ENCODE results near the gene TOM1L2.

Gene TOM1L2

DNA sequence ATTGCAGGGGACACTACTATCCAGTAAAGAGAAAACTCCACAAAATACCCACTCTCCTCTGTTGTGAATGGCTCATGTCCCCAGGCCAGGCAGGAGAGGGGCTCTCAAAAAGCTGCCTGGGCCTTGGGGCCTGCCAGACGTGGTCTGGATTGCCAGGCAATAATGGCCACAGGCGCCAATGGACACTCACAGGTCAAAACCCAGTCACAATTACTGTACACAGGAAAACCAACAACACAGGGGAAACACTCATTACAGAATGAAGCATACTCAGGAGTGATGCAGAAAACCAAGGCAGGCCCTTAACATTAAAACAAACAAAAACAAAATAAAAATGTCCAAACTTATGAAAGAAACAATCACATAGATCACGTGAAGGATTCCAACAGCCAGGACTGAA lies 100.3 kb downstream of the TOM1L2 start:
- DNase-seq = no peak

DNA sequence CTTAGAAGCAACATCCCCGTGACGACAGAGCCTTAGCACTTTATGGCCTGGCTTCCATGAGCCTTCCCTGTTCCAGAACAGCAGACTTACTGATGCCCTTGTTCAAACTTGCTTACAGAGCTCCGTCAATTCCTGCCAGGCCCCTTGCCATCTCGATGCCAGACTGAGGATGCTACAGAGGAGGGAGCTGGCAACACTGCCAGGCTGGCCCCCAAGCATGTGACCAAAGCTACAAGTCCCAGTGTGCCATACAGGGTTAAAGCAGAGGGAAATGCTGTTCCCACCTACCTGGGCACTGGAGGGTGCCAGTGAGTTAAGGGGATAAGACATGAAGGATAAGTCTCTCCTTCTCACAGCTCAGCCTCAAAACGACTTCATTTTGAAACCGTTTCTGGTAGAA lies 102.0 kb downstream of the TOM1L2 start:
- no peak for DNase-seq

DNA sequence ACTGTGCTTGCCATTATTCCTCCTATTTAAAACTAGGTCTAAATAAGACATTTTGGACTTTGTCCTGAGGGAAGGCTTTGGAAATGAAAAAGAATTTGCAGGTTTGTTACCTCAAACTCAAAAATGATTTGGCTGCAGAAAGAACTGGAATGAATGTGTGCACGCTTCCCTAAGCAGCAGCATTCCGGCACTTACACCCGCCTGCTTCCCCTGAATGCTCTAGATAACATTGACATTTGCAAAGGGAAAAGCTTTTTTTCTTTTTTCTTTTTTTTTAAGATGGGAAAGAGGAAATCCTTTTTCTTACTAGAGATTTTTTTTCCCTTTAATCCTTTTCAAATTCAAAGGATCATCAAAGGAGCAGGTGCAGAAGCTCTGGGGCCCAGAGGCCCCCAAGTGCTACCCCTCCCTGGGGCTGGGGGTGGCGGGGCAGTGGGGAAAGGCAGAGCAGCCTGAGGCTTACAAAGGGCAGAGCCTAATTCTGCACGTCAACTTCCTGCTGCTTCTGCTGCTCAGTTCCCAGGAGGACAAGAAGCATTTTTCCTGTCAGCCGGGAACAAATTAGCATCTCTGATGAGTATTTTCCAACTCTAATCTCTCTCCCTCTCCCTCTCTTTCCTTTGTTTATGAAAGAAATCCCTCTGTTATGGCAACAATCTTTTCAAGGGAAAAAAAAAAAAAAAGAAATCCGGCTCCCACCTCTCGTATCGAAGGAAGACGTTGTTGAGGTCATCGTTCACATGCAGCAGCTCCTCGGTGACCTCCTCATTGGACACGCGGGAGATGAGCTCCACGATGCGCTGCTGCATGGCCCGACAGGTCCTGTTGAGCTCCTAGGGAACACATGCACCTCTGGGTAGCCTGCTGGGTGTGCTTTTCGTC lies 103.3 kb downstream of the TOM1L2 start:
- DNase-seq = no peak

DNA sequence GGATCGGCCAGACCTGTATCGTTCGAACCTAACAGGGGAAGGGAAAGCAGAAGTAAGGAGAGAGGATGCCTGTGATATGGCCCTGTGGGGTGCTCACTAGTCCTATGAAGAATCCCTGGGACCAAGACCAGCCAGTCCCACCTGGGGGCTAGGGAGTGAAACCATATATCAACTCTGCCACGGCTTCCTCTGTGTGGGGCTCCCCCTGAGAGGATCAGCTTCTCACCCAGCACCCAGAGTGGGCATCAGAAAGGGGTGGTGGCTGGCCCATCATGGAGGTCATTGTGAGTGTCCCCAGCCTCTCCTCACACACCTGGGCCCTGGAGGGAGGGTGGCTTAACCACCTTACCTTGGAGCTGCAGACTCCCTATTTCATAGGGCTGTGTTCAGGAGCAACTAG lies 105.3 kb downstream of the TOM1L2 start:
- DNase-seq = no peak

DNA sequence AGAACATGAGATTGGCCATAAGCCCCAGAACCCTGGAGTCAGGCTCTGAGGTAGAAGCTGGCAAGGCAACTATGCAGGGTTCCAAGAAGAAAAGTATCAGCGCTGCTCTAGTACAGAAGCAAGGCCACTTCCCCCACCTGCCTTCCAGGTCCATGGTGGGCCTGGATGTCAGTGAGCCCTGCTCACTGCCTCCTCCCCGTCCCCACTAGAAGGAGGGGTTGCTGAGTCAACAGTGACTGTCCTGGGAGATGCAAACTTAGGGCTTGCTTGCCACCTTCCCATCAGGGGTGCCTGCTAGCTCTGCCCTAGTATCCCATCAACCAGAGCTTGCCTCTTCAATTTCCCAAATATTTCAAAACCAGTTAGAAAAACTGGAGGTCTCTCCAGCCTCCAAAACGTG lies 105.8 kb downstream of the TOM1L2 start:
- DNase-seq = no peak

DNA sequence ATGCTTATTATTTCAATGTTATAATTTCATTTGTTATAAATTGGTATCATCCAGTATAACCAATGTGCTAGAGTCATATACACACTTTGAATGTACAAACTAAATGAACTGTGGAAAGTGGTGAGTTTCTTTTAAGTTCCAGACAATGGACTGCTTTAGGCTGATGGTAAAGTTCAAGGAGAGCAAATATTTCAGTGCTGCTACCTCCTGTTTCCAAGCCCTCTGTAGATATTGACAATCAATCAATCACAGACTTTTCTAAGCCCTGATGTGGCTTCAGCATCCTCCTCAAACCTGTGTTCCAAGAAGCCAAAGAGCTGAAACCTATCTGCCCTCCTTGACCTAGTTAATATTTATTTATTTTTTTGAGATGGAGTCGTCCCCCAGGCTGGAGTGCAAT lies 107.2 kb downstream of the TOM1L2 start:
- DNase-seq = no peak

DNA sequence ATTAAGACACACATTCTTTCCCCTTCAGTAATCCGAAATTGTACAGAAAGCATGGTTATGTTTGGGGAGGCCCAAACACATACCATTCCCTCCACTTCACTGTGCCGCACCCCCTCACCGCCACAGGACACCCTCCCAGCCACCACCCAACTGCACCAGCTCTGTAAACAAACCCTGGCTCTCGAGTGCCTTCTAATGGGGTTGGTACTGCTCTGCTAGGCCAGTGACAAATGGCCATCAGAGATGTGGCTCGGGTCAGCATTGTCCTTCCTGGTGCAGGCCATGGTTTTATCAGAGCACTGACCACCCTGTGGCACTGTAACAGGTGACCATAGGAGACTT lies 111.5 kb downstream of the TOM1L2 start:
- no peak for DNase-seq

DNA sequence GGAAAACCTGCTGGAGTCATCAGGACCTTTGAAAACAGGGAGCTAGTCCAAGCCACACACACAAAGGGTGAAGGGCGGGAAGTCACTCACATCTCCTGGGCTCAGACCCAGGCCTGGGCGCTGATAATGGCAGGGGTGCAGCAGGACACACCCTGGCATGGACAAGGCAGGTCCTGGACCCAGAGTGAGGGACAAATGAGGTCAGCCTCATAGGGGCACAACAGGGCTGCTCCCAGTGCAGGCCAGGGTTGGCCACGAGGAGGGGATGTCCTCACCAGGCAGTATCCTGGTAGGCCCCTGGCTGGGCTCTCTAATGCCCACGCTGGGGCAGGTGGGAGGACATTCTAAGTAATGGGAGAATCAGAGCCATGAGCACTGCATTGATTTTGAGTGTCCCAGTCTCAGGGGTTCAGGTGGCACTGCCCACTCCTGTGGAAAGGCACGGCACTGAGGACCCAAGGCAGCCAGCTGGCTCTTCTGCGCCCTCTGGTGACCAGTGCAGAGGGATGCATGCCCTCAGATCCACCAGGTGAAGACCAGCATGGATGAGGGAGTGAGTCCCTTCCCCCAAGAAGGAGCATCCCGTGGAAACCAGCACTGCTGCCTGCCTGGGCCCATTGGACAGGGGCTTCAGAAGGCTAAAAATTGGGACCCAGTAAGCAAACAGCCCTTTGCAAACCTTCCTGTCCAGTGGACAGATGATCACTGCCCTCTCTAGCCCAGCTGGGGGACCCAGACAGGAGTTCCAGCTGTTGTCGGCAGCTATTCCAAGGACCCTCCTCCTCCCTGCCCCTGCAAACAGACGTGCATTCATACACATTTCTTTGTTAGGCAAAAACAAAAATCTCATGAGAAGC lies 112.1 kb downstream of the TOM1L2 start:
- DNase-seq = peak; percentile 44

DNA sequence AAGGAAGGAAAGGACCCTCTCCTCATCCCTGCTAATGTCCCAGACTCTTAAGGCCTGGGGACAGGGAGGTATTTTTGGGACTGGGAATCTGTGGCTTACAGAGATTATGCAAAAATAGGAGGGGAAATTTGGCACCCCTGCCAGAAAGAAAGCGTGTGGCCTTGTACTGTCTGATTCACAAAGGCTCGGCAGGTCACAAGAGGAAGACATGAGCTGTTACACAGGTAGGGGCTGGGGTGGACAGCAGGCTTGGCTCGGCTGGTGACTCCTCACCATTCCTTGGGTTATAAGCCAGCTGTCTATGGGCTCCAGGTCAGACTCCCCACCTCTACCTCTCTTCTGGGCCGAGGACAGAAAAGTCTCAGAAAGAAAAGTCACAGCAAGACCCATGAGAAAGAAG lies 114.7 kb downstream of the TOM1L2 start:
- DNase-seq = no peak

DNA sequence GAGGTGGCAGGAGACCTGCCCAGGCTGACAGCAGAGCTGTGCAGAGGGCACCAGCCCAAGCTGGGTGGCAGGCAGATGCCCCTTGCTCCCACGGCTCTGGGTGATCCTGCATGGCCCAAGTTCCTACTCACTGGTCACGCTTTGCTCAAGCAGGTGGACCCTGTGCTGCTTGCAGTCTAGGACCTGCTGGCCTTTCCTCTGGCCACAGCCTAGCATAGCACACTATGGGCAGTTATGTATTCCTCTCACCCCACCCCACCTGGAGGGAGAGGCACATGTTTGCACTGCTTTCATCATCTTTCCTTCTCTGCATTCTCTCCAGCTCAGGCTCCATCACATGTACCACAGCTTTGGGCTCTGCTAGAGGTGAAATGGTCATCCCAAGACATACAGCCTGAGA lies 115.8 kb downstream of the TOM1L2 start:
- DNase-seq = no peak

DNA sequence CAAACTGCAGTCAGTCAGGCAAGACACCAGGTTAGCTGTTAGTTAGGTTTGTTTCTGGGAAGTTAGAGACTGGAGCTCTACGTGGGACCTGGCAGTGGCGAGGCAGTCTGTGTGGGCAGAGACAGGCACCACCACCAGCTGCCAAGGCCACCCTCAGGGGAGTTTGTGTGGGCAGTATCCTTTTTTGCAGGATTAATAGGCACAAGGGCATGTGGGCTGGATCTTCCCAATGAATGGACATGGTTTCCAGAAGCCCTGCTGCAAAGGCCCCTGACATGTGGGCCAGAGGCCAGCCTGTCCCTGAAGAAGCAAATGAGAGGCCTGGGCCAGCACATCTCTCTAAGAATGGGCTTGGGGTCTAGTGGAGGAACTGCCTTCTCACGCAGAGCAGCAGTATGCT lies 116.2 kb downstream of the TOM1L2 start:
- no peak for DNase-seq

DNA sequence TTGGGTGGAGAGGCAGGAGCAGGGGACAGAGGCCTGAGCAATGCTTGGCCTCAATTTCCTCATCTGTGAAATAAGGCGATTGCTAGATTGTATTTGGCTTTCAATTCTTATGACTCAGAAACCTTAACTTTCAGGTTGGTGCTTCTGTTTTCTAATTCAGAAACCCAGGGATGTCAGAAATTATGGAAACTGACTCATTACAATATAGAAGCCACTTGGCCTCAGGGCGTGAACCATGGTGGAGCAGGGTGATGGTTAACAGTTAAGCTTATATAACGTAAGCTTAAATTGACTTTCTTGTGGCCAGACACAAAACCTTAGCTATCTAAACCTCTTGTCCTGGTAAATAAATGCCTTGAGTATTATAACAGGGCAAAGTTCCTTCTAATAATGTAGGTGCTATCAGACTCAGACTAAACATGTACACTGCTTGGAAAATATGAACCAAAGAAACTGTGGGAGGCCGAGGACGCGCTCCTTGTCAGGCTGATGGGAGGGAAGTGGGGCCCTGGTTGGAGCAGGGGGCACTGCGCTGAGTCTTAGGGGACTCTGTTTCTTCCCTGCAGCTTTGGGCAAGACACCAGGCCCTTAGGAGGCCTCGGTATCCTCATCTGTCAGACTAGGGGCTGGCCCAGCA lies 118.3 kb downstream of the TOM1L2 start:
- DNase-seq = no peak

DNA sequence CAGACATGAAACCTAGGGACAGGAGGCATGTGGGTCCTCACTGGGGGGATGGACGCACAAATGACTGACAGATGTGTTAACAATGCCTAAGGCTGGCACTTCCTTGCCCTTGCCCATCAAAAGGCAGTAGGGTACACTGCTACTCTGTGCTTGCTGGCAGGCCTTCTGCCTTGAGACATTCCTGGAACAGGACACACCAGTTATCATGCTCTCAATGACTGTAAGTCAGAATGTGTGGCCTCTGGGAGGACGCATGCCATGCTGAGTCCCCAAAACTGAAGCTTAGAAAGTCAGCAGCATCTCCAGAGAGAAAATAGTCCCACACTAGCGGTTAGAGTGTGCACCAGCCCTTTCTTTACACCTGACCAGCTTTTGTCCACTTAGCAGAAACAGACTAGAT lies 119.3 kb downstream of the TOM1L2 start:
- no peak for DNase-seq

DNA sequence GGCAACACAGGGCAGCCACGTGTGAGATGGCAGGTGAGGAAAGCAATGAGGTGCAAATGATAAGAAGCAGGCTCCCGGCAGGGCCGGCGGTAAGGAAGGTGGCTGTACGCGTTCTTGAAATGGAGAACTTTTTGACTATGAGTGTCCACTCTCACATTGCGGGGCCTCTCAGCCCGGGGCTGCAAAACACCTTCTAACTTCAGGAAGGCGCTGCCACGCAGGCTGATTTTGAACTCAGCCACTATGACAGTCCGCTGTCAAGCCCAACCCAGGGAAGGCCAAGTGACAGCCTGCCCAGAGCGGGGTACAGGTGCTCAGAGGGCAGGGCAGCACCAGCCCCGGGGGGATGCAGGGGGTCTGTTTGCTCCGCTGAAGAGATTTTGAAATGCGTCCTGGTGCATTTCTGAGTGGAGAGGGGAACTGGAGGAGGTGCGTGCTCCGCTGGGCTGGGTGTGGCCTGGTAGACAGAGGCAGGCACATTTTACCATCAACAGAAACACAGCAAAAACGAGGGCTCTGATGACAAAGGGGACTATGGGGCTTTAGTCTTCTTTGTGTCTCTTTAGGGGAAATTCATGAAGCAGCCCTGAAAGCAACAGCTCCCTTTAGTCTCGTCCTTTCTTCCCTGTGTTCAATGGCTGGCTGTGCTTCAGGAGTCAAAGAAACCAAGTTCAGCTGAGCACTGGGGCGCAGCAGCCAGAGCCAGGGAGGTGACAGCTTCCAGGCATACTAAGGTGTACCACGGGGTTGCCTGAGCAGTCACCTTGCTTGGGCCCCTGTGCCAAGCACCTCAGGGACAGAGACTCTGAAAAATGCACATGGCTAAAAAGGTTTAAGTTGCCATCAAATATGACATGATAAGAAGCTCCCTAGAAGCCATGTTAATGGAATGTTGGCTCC lies 120.8 kb downstream of the TOM1L2 start:
- no peak for DNase-seq

DNA sequence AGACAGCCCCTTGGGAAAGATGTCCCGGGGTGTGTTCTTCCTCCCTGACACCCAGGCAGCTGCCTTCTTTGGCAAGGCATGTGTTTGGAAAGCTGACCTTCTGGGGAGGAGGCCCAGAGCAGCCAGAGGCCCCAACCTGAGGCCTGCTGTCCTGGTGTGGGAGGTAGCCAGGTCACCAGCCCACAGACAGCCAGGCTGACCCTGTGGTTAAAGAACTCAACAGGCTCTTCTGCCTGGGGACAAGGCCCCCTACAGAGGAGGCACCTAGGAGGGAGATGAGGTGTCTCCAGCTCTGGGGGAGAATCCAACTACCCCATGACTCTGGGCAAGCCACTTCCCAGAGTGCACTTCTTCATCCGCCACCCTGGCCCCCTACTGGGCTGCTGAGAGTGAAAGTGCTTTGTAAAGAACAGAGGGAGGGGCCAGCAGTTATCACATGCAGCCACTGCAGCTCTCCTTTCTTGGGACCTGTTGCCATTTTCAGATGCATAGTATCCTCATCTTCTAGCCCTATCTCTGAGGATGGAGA lies 122.3 kb downstream of the TOM1L2 start:
- peak; percentile 31 for DNase-seq

DNA sequence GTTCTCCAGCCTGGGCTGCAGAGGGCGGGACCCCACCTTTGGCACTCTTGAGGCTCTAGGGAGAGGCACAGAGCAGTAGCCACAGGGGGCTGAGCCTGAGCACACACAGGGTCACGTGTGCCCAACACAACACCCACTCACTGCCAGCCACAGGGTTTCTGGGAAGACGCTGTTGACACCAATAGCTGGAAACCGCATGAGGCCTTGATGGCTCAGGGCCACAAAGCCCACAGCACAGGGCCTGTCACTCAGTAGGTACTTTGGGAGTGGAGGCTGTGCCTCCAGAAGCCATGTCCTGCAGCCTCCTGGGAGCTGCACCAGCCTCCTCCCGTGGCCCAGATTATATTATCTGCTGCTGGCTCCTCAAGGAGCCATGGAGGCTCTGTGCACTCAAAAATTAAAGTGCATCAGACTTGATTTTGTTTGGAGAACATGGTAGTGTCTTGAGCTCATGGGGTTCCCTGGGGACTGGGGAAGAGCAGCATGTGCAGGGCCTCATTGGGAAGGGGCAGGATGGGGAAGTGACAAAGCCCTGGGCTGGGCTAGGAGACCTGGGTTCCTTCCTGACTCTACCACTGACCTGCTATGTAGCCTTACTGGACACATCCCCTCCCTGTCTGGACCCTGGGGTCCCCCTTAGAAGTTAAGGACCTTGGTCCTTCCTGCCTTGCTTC lies 122.9 kb downstream of the TOM1L2 start:
- DNase-seq = no peak

DNA sequence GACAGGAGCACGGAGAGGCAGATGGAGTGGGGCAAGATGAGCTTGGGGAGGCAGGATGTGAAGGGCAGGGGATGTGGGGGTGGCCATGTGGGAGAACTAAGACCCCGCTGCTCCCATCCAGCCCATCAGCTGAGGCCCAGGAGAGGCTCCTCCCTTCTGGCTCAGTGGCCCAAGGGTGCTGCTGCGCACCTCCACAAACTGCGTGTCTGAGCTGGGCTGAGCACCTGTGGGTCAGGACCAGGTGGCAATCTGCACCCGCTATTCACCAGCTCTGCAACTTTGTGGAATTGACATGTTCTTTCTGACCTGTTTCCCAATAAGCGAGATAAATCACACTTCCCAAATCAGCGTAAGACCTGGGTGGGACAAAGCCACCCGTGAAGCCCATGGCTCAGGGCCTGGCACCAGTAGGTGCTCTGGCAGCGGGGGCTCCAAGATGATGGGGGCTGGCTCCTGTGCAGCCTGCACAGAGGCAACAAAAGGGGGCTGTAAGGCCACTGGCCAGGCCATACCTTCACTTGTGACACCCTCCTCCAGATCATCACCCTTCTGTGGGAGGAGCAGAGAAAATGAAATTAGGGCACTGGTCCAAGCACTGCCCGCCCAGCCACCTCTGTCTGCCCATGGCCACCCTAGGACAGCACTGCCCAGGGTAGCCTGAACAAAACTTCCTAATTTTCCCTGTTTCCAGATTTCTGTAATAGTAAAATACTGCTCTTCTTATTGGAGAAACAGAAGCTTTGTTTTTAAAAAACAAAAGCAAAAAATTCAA lies 123.7 kb downstream of the TOM1L2 start:
- no peak for DNase-seq

DNA sequence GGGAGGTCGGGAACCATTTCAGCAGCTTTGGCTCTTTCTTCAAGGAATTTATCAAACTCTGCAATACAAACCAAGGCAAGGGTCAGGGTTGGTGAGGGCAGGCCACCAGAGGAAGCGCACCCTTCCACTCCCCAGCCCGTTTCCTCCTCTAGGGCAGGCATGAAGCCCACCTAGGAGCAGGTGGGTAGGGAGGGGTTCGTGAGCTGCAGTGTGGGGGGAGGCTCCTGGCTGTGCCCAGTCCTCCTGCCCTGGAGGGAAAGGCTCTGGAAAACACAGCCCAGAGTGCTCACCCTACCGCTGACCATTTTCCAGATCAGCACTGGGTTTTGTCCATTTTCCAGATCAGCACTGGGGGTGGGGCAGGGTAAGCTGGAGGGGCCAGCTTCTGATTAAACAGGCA lies 124.5 kb downstream of the TOM1L2 start:
- DNase-seq = no peak

DNA sequence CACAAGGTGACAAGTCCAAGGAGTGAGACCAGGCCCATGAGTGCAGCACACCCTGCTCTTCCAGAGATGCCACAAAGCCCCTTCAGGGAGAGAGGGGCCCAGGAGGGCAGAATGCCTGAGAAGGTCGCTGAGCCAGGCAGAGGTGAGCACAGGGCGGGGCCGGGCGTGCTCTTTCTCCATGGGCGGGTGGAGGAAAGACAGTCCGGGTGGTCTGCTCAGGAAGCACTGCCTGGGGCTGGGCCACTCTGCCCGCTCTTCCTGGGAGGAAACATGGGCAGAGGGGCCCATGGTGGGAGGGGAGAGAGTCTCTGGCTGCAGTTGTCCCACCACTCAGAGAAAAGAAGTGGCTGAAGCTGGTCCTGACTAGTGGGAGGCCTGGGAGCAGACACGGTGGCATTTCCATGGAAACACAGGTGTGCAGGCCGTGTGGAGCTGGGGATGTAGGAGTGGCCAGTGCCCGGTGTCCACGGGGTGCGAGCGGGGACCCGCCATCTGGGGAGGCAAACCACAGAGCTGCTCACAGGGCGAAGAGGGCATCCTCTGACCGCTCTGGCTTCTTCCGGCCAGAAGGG lies 125.0 kb downstream of the TOM1L2 start:
- DNase-seq = no peak

DNA sequence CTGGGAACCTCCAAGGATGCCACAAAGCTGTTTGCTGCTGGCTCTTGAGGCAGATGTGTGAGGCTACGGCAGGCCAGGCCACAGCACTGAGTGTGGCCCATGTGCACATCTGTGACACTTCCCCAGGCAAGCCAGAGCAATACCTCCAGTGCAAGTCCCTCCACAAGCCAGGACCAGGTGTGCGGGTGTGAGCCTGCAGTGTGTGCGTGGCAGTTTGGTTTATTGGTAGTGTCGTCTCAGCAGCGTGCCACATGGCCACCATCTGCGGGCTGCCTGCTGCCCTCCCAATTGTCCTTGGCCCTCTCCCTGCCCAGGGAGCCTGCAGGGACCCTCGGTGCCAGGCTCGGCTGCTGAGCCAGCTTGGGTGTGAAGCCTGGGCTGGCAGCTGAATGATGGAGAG lies 125.6 kb downstream of the TOM1L2 start:
- DNase-seq = no peak
